Adrenal gland (tissue), 12 donors: ENCODE measurements around the gene UBAC1. TPM values are rescaled to one million over a fixed set of nuclear protein-coding genes. Genes with fewer than 3 reads are reported as not detected.
"Not testable (repeated sequence)": the region's sequence is repeated elsewhere in the genome, so short reads cannot be mapped to it uniquely, and the experiment has no call there.

ENCODE experiments used
- DNase-seq, 7 donors: peaks; one replicate each; pipeline ENCODE4 v3.0.0-alpha.2; 2019 to 2020
- H3K27ac ChIP-seq, 5 donors: fragments of 200-600 bp; sonication (generic) in 4 of 5; 1 replicate in 3 of 5; 2 replicates in 2 of 5; pipeline versions ENCODE4 v1.5.1 to v1.8.0; 2016 to 2020; ENCODE audit warnings: mild to moderate bottlenecking in 1 of 5
- H3K27me3 ChIP-seq: fragments of 200-600 bp; 2 replicates; pipeline ENCODE4 v1.8.0; 2021
- H3K36me3 ChIP-seq, 2 donors: fragments of 200-600 bp; replicated peaks in 1 of 2; 1 replicate in 1 of 2; 2 replicates in 1 of 2; pipeline versions ENCODE4 v1.5.1 to v1.8.0; 2018 to 2022
- H3K4me1 ChIP-seq, 2 donors: fragments of 200-600 bp; replicated peaks in 1 of 2; 1 replicate in 1 of 2; 2 replicates in 1 of 2; pipeline versions ENCODE4 v1.5.1 to v1.8.0; 2018 to 2021
- H3K4me3 ChIP-seq, 4 donors: fragments of 200-600 bp; sonication (generic) in 3 of 4; one replicate each; pipeline ENCODE4 v1.5.1; 2016 to 2018
- H3K9me3 ChIP-seq, 3 donors: fragments of 200-600 bp; sonication (generic) in 1 of 3; replicated peaks in 1 of 3; 1 replicate in 2 of 3; 2 replicates in 1 of 3; pipeline versions ENCODE4 v1.5.1 to v1.8.0; 2016 to 2021
- CTCF ChIP-seq, 6 experiments: fragments of 450-650 bp in 4 of 6; fragments of 200-600 bp in 2 of 6; sonication (generic) in 1 of 6; IDR thresholded peaks; 1 replicate in 5 of 6; 2 replicates in 1 of 6; pipeline versions ENCODE4 v1.5.1 to v1.8.0; 2016 to 2021; ENCODE audit warnings: antibody characterized with exemption in 6 of 6, mild to moderate bottlenecking in 2 of 6, moderate library complexity in 1 of 6
- POLR2A ChIP-seq, 2 donors: fragments of 450-650 bp; IDR thresholded peaks; one replicate each; pipeline ENCODE4 v1.6.1; 2017; ENCODE audit warnings: antibody characterized with exemption in 2 of 2, mild to moderate bottlenecking in 2 of 2, moderate library complexity in 1 of 2
- WGBS, 4 donors: extraction: QIAGEN DNeasy Blood & Tissue Kit in 2 of 4; methylation state at CpG; one replicate each; pipeline versions ENCODE4 v1.1.5 to v1.1.7; 2013 to 2017; 5-methylcytosine and 5-hydroxymethylcytosine counted together
- intact Hi-C, 2 donors: fragments of 100-400 bp; cut with DNase I; formaldehyde crosslinking; loops; one replicate each; pipeline versions ENCODE4 v1.14.1 to v1.15.0; 2022 to 2023
- polyA plus RNA-seq, 3 donors: library from polyadenylated mRNA; stranded (reverse); fragments of 200-250 nt in 2 of 3; fragments of 350-450 nt in 1 of 3; fragmentation: Illumina TruSeq in 1 of 3; extraction: RNeasy Lipid Tissue Mini Kit (QIAGEN cat#74804) in 1 of 3; gene quantifications; one replicate each; pipeline ENCODE4 v1.2.3, GENCODE V29; 2013 to 2014
- total RNA-seq, 9 donors: library from RNA; depleted of rRNA in 4 of 9; stranded (reverse); fragments of >200 nt in 4 of 9; fragments of 120-200 nt in 1 of 9; fragmentation: NEBNext Ultra II Directional in 1 of 9; extraction: Animal tissue kit (Norgen Biotek cat#: 25700) in 1 of 9; gene quantifications; one replicate each; pipeline versions ENCODE4 v1.1.0 to v1.2.4, GENCODE V29; 2013 to 2023
- donor health status: healthy with polysubstance abuse.
- donor health status: Bipolar disorder and iron deficiency.
- donor health status: DM: yes; HTN: yes; CAD: no.
- donor health status: DM: no; HTN: no; CAD: no.
- donor health status: DM: no; HTN: no; CAD: no.
- donor health status: DM: yes; HTN: yes; CAD: no.

UBAC1 gene
- total and polyA plus RNA-seq, 12 donors = 20.2 to 63.3 (median 37.9) TPM

GRCh38 chr9:135947582-135947981 is 13.6 kb downstream of the UBAC1 start:
- Histone ChIP-seq H3K27me3 (no peaks in the 10 kb centered on the region), H3K4me1 (no peaks in the 10 kb centered on the region), H3K36me3 (peaks cover 0 to 60% of the 10 kb centered on the region in 2 donors), H3K9me3 (no peaks in the 10 kb centered on the region), H3K4me3 (no peak overlapping the region), H3K27ac (no peak overlapping the region)
- intact Hi-C loops = no loop called here
- no peak for DNase-seq
- TF ChIP-seq CTCF (IDR thresholded peaks at IDR 0.05) (no peak), POLR2A (IDR thresholded peaks at IDR 0.05) (no peak)
- WGBS, 4 donors = 93 to 97% (median 94%) methylated on average over 18 of the region's 18 CpGs

- H3K27me3 ChIP-seq, DNase-seq, H3K4me1 ChIP-seq, H3K9me3 ChIP-seq, H3K27ac ChIP-seq, intact Hi-C loops, H3K4me3 ChIP-seq: not testable (repeated sequence)
- 92 to 96% (median 95%) methylated on average over 19 of the region's 19 CpGs for WGBS, 4 donors
- peaks cover 0 to 55% of the 10 kb centered on the region in 2 donors for H3K36me3 ChIP-seq
These were observed 14.1 kb downstream of the UBAC1 start for GRCh38 chr9:135947105-135947504.

- intact Hi-C loops = no loop called here
- no peaks in the 10 kb centered on the region for H3K9me3 ChIP-seq
- DNase-seq = no peak
- no peaks in the 10 kb centered on the region for H3K4me1 ChIP-seq
- no peak overlapping the region for H3K27ac ChIP-seq
- peaks cover 0 to 52% of the 10 kb centered on the region in 2 donors for H3K36me3 ChIP-seq
- 90 to 100% (median 97%) methylated on average over 2 to 14 of the region's 14 CpGs for WGBS, 4 donors
- no peaks in the 10 kb centered on the region for H3K27me3 ChIP-seq
- no peak for TF ChIP-seq POLR2A (IDR thresholded peaks at IDR 0.05)
- no peak for TF ChIP-seq CTCF (IDR thresholded peaks at IDR 0.05)
- H3K4me3 ChIP-seq = no peak overlapping the region
These were observed 14.7 kb downstream of the UBAC1 start for GRCh38 chr9:135946392-135946994.

- Histone ChIP-seq H3K36me3 (peaks cover 0 to 53% of the 10 kb centered on the region in 2 donors), H3K9me3 (no peaks in the 10 kb centered on the region), H3K4me1 (no peaks in the 10 kb centered on the region), H3K27me3 (no peaks in the 10 kb centered on the region), H3K27ac (no peak overlapping the region), H3K4me3 (no peak overlapping the region)
- TF ChIP-seq POLR2A (IDR thresholded peaks at IDR 0.05) (no peak), CTCF (IDR thresholded peaks at IDR 0.05) (no peak)
- WGBS, 4 donors = 94 to 96% (median 95%) methylated on average over 17 to 18 of the region's 18 CpGs
- intact Hi-C loops = no loop called here
- DNase-seq = no peak
These were observed 15.2 kb downstream of the UBAC1 start for GRCh38 chr9:135945969-135946368.
